WTC11 (cell line): ENCODE measurements around the gene KLHL1.

Experiments
- CTCF ChIP-seq: fragments of 200-600 bp; IDR thresholded peaks from 2 replicates; pipeline ENCODE4 v1.8.0; 2022; ENCODE audit warnings: antibody characterized with exemption
- ELF4 ChIP-seq: sonication (generic); formaldehyde crosslinking; IDR thresholded peaks from 2 replicates; pipeline ENCODE4 v1.8.1; 2022; ENCODE audit warnings: low read depth, mild to moderate bottlenecking, moderate library complexity, missing genetic modification reagents
- ESRRA ChIP-seq: sonication (generic); formaldehyde crosslinking; IDR thresholded peaks from 2 replicates; pipeline ENCODE4 v1.8.1; 2022; ENCODE audit warnings: mild to moderate bottlenecking, missing genetic modification reagents, borderline replicate concordance
- GABPB1 ChIP-seq: sonication (generic); formaldehyde crosslinking; IDR thresholded peaks from 2 replicates; pipeline ENCODE4 v1.8.1; 2023; ENCODE audit warnings: mild to moderate bottlenecking, missing genetic modification reagents
- NR3C1 ChIP-seq: sonication (generic); formaldehyde crosslinking; conservative IDR thresholded peaks from 2 replicates; pipeline ENCODE4 v1.8.1; 2023; ENCODE audit warnings: low read depth, mild to moderate bottlenecking, missing genetic modification reagents
- PREB ChIP-seq: sonication (generic); formaldehyde crosslinking; IDR thresholded peaks from 2 replicates; pipeline ENCODE4 v1.8.1; 2022; ENCODE audit warnings: mild to moderate bottlenecking, missing genetic modification reagents, moderate library complexity, borderline replicate concordance
- TP53 ChIP-seq: sonication (generic); formaldehyde crosslinking; IDR thresholded peaks from 2 replicates; pipeline ENCODE4 v1.8.1; 2023; ENCODE audit warnings: mild to moderate bottlenecking, missing genetic modification reagents
- USF1 ChIP-seq: sonication (generic); formaldehyde crosslinking; IDR thresholded peaks from 2 replicates; pipeline ENCODE4 v1.8.0; 2022; ENCODE audit warnings: mild to moderate bottlenecking, missing genetic modification reagents
- ZNF138 ChIP-seq: sonication (generic); formaldehyde crosslinking; conservative IDR thresholded peaks from 2 replicates; pipeline ENCODE4 v1.8.1; 2022; ENCODE audit warnings: mild to moderate bottlenecking, moderate library complexity, missing genetic modification reagents

GRCh38 chr13:69872321-69873047 lies 235.8 kb downstream of the KLHL1 start:
- TF ChIP-seq CTCF, result no peak
- TF ChIP-seq PREB (CRISPR knock-in tag), result no peak
- TF ChIP-seq USF1 (CRISPR knock-in tag), result no peak
- TF ChIP-seq NR3C1 (CRISPR knock-in tag), result no peak
- no peak for TF ChIP-seq ZNF138 (CRISPR knock-in tag)
- no peak for TF ChIP-seq TP53 (CRISPR knock-in tag)
- no peak for TF ChIP-seq ESRRA (CRISPR knock-in tag)
- no peak for TF ChIP-seq ELF4 (CRISPR knock-in tag)
- TF ChIP-seq GABPB1 (CRISPR knock-in tag), result no peak
